SK-N-MC (cell line): ENCODE measurements around the gene GAS2.

Experiments
- EZH2 ChIP-seq: fragments of 200-600 bp; sonication (generic); IDR thresholded peaks from one replicate; pipeline ENCODE4 v1.6.1; 2017; ENCODE audit warnings: antibody characterized with exemption
- POLR2AphosphoS5 ChIP-seq: IDR thresholded peaks from 2 replicates; pipeline ENCODE4 v1.6.1; 2012; ENCODE audit warnings: mild to moderate bottlenecking, low read depth, low read length, borderline replicate concordance

- TF ChIP-seq EZH2 (no peak), POLR2AphosphoS5 (no peak)
These were observed 44.8 kb downstream of the GAS2 start for GRCh38 chr11:22711071-22711770.
